Muscle of leg (tissue), 11 donors: Measurements from ENCODE around the gene CCNA1. TPM values are rescaled to one million over a fixed set of nuclear protein-coding genes. Genes with fewer than 3 reads are reported as not detected.

Experiments
- DNase-seq: peaks from one replicate; pipeline ENCODE4 v3.0.0; 2013
- H3K27ac ChIP-seq: one replicate; pipeline ENCODE4 v1.5.1; 2013; ENCODE audit warnings: mild to moderate bottlenecking, low read length, control low read depth
- H3K27me3 ChIP-seq: one replicate; pipeline ENCODE4 v1.6.1; 2013; ENCODE audit warnings: low read length; ENCODE audit not compliant: control insufficient read depth, insufficient read depth
- H3K36me3 ChIP-seq: one replicate; pipeline ENCODE4 v1.6.1; 2013; ENCODE audit warnings: low read length; ENCODE audit not compliant: control insufficient read depth, insufficient read depth
- H3K4me1 ChIP-seq: one replicate; pipeline ENCODE4 v1.6.1; 2013; ENCODE audit warnings: low read length; ENCODE audit not compliant: control insufficient read depth, insufficient read depth
- H3K4me3 ChIP-seq: one replicate; pipeline ENCODE4 v1.5.1; 2013; ENCODE audit warnings: low read length, control low read depth
- H3K9me3 ChIP-seq: replicated peaks from 2 replicates; pipeline ENCODE4 v1.6.1; 2013; ENCODE audit warnings: low read depth, low read length; ENCODE audit not compliant: control insufficient read depth
- WGBS: methylation state at CpG from one replicate; pipeline ENCODE4 v1.1.5; 2013; ENCODE audit warnings: missing lambda C conversion rate; ENCODE audit not compliant: insufficient coverage; 5-methylcytosine and 5-hydroxymethylcytosine counted together
- polyA plus RNA-seq, 8 donors: library from polyadenylated mRNA; unstranded; fragments of 120-200 nt; gene quantifications; one replicate each; pipeline versions ENCODE4 v1.2.1 to v1.2.3, GENCODE V29; 2013; ENCODE audit warnings: inconsistent platforms in 1 of 8, low replicate concordance in 1 of 8; ENCODE audit not compliant: insufficient read length in 8 of 8, insufficient read depth in 1 of 8
- total RNA-seq: library from RNA; stranded (reverse); fragments of 120-200 nt; gene quantifications from one replicate; pipeline ENCODE4 v1.2.4, GENCODE V29; 2013

CCNA1 gene
- total and polyA plus RNA-seq, 9 donors, result 0.75 to 1.3 (median 1.0) TPM

DNA sequence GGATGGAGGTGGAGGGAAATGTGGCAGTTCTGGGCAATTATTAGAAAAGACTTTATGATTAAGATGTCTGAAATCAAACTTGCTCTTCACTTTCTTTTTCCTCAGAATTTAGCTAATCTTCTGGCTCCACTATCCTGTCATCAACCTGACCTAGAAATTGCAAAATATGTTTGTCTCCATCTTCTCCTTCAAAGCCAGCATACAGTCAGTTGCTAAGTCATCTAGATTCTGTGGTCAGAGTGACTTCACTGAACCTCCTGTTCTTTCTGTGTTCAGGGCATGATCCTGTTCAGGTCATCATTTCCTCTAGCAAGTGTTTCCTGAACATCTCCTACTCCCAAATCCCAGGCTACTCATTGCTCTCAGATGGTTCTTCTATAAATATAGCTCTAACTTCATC, 10.8 kb upstream of the CCNA1 start:
- Histone ChIP-seq H3K4me3 (no peak overlapping the region), H3K36me3 (no peaks in the 10 kb centered on the region), H3K27me3 (no peaks in the 10 kb centered on the region), H3K27ac (no peak overlapping the region), H3K9me3 (peaks cover 7% of the 10 kb centered on the region), H3K4me1 (no peaks in the 10 kb centered on the region)
- DNase-seq, result no peak

DNA sequence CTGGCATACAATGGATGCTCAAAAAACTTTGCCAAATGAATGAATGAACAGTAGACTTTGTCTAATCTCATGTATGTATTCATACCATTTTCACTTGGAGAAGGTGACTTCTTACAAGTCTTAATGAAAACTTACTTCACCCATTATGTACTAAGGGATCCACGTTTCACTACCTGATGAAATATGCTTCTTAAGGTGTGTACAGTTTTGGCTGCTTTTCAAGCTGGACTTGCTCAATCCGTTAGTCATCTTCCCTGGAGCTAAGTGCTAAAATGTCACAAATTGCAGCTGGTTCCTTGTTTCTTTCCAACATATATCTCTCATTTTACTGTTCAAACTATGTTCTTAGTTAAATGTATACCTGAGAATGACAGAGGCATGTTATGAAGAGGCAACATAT, 4.2 kb upstream of the CCNA1 start:
- H3K36me3 ChIP-seq, result no peaks in the 10 kb centered on the region
- DNase-seq, result no peak
- no CpG with 5 or more reads among the region's 2 CpGs for WGBS
- no peak overlapping the region for H3K27ac ChIP-seq
- peaks cover 39% of the 10 kb centered on the region for H3K27me3 ChIP-seq
- H3K4me1 ChIP-seq, result peaks cover 23% of the 10 kb centered on the region
- H3K9me3 ChIP-seq, result peaks cover 7% of the 10 kb centered on the region
- H3K4me3 ChIP-seq, result no peak overlapping the region

DNA sequence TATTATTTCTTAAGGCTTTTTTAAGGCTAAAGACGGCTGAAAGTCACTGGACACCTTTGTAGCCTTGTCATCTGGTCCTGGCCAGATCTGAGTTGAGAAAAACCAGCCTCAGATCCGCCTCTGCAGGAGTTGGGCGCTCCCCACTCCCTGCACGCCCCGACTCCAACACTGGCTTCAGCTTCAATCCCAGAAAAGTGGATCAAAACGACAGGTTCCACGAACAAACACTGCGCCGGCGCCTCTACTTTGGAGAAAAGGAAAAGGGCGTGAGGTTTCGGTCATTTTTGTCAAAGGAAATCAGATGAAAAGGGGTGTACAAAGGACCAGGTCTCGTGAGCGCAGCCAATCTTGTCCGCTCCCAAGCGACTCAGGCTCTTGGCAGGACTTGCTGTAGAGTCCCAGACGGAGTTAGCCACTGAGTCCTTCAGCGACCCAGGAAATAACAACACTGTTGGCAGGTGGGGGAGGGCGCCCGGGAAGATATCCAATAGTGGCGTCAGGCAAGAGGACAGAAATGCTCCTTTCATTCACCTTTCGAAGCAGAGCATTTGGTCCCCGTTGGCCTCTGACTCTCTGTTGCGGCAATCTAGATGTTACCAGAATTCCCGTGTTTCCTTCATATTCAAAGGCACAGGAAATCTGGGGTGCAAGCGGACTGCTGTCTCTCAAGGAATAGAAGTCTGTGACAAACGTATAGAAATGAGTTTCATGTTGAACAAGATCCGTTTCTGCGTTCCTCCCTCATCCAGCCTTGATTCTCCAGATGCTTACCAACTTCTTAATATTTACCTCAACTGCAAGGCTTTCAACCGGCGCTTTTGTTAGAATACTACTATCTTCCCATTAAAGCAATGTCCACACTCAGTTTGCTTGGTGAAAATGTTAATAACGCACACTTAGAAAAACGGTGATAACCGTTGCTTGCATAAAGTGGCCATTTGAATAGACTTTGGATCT, 1.8 kb upstream of the CCNA1 start:
- Histone ChIP-seq H3K27me3 (peaks cover 40% of the 10 kb centered on the region), H3K9me3 (peaks cover 4% of the 10 kb centered on the region), H3K27ac (no peak overlapping the region), H3K4me1 (peaks cover 23% of the 10 kb centered on the region), H3K36me3 (no peaks in the 10 kb centered on the region), H3K4me3 (peak overlapping the region; percentile 45)
- 11% methylated on average over 17 of the region's 34 CpGs for WGBS
- no peak for DNase-seq

DNA sequence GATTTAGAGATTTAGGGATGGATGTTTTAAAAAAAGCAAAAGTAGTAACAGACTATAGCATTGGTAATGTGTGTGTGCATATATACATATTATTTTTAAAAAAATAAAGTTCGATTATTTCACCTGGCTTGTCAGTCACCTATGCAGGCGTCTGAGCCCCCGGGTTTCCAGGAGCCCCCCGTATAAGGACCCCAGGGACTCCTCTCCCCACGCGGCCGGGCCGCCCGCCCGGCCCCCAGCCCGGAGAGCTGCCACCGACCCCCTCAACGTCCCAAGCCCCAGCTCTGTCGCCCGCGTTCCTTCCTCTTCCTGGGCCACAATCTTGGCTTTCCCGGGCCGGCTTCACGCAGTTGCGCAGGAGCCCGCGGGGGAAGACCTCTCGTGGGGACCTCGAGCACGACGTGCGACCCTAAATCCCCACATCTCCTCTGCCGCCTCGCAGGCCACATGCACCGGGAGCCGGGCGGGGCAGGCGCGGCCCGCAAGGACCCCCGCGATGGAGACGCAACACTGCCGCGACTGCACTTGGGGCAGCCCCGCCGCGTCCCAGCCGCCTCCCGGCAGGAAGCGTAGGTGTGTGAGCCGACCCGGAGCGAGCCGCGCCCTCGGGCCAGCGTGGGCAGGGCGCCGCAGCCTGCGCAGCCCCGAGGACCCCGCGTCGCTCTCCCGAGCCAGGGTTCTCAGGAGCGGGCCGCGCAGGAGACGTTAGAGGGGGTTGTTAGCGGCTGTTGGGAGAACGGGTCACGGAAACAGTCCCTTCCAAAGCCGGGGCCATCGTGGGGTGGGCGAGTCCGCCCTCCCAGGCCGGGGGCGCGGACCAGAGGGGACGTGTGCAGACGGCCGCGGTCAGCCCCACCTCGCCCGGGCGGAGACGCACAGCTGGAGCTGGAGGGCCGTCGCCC, 840 bp upstream of the CCNA1 start:
- peaks cover 23% of the 10 kb centered on the region for H3K4me1 ChIP-seq
- H3K27ac ChIP-seq, result no peak overlapping the region
- H3K4me3 ChIP-seq, result peak overlapping the region; percentile 45
- no peaks in the 10 kb centered on the region for H3K36me3 ChIP-seq
- peak; percentile 28 for DNase-seq
- WGBS, result under 1% methylated on average over 79 of the region's 85 CpGs
- peaks cover 40% of the 10 kb centered on the region for H3K27me3 ChIP-seq
- H3K9me3 ChIP-seq, result no peaks in the 10 kb centered on the region

DNA sequence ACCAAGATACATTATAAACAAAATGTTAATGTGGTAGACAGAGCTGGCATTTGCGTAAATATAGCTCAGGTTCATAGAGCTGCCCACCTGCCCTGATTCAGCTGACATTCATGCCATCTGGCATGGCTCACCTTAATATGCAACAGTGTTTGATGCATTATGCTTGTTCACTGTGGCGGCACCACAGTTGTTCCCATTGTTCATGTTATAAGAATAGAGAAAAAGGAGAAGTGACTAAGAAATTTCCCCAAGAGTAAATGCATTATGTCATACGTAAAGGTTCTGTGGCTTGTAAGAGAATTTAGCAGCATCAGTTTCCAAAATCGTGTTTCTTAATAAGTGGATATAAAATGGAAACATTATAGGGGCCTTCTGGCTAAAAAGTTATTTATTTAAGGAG, 4.5 kb downstream of the CCNA1 start:
- no peak for DNase-seq
- Histone ChIP-seq H3K27me3 (peaks cover 13% of the 10 kb centered on the region), H3K4me3 (no peak overlapping the region), H3K9me3 (no peaks in the 10 kb centered on the region), H3K4me1 (peaks cover 8% of the 10 kb centered on the region), H3K27ac (no peak overlapping the region), H3K36me3 (no peaks in the 10 kb centered on the region)
- whole genome bisulfite sequencing, result 100% methylated on average over 1 of the region's 4 CpGs

DNA sequence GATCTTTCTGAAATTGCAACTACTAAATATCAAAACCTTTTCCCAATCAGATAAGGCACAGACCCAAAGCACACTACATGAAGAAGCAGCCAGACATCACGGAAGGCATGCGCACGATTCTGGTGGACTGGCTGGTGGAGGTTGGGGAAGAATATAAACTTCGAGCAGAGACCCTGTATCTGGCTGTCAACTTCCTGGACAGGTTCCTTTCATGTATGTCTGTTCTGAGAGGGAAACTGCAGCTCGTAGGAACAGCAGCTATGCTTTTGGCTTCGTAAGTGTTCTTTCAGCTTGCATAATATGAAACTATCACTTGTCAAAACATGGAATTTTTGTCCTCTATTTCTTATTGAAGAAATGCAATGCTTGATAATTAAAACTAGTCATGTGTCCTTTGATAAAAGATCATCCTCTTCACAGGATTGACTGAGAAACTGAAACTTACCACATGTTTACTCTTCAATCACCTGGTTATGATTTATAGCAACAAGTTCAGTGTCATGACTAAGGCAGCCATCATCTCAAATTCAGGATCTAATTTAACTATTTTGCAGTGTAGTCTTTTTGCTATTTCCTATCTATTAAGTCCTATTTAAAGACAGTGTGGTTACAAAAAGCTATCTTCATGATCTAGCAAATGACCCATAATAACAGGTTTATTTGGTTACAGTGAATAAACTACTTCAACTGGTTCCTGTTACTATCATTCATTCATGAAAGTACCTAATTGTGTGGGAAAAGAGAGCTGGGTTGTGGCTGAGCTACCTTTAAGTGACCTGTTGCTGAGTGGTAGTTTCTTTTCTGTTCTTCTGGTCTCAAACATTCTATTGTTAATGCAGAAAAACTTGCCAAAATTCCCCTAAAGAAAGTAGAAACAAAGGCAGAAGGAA, 6.5 kb downstream of the CCNA1 start:
- H3K4me1 ChIP-seq, result no peaks in the 10 kb centered on the region
- no peak overlapping the region for H3K27ac ChIP-seq
- no peaks in the 10 kb centered on the region for H3K9me3 ChIP-seq
- no peak for DNase-seq
- 83% methylated on average over 4 of the region's 6 CpGs for WGBS
- H3K27me3 ChIP-seq, result no peaks in the 10 kb centered on the region
- H3K4me3 ChIP-seq, result no peak overlapping the region
- no peaks in the 10 kb centered on the region for H3K36me3 ChIP-seq

DNA sequence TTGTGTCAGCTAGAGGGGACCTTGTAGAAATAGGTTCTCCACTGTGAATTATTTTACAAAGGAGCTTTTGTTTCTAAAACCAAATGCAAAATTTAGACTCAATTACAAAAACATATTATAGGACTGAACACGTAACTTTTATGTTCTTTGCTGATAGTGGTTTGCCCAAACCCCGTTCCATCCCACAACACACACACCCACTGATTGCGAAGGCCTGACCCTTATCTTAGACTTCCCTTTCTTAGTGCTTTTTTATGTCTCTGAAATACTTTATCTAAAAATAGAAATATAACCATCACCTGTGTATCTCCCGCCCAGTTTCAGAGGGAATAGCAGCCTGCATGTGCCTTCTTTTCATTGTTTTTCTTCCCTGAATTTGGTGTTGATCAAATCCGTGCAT, 13.0 kb downstream of the CCNA1 start:
- WGBS, result no CpG with 5 or more reads among the region's 5 CpGs
- Histone ChIP-seq H3K4me3 (no peak overlapping the region), H3K4me1 (no peaks in the 10 kb centered on the region), H3K9me3 (no peaks in the 10 kb centered on the region), H3K27me3 (no peaks in the 10 kb centered on the region), H3K27ac (no peak overlapping the region), H3K36me3 (no peaks in the 10 kb centered on the region)
- DNase-seq, result no peak

DNA sequence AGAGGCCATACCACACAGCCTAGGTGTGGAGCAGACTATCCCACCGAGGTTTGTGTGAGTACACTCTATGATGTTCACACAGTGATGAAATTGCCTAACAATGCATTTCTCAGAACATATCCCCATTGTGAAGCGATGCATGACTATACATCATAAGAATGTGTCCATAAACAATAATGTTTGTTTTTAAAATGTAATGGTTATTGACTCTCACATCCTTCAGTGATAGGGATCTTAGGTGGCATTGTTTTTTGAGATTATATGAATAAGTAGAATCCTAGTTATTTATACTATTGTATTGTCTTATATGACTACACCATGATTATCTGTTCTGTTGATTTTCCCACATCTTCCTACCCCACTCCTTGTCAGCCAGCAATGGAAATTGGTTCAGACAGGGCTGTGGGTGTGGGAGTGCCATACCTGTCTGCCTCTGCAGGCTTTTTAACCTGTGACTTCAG, 13.6 kb downstream of the CCNA1 start:
- no peak overlapping the region for H3K4me3 ChIP-seq
- no peak for DNase-seq
- no peaks in the 10 kb centered on the region for H3K4me1 ChIP-seq
- no peaks in the 10 kb centered on the region for H3K27me3 ChIP-seq
- H3K27ac ChIP-seq, result no peak overlapping the region
- no CpG with 5 or more reads among the region's 2 CpGs for WGBS
- no peaks in the 10 kb centered on the region for H3K36me3 ChIP-seq
- no peaks in the 10 kb centered on the region for H3K9me3 ChIP-seq

DNA sequence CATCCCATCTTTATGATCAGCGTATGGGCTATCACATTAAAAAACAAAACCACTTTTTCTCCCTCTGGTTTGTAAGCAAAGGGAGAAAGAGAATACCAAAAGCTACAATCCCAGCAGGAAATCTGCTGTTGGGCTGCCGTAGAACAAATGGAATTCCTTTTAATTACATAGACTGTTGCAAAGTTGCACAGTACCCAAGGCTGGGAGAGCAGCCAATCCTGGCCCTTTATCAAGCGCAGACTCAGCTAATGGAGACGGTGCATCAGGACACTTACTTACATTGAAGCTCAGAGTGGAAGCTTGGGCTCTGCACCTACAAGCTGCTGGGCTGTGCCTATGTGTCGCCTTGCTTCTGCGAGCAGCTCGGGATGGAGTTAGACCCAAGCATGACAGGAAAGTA, 15.2 kb downstream of the CCNA1 start:
- no peaks in the 10 kb centered on the region for H3K9me3 ChIP-seq
- no peaks in the 10 kb centered on the region for H3K36me3 ChIP-seq
- DNase-seq, result peak; percentile 39
- WGBS, result 62% methylated on average over 5 of the region's 7 CpGs
- no peak overlapping the region for H3K4me3 ChIP-seq
- H3K4me1 ChIP-seq, result no peaks in the 10 kb centered on the region
- H3K27me3 ChIP-seq, result no peaks in the 10 kb centered on the region
- no peak overlapping the region for H3K27ac ChIP-seq
